Left renal pelvis (tissue), 4 donors: Measurements from ENCODE around the gene GNGT2. TPM values are rescaled to one million over a fixed set of nuclear protein-coding genes. Genes with fewer than 3 reads are reported as not detected.
A peak's percentile ranks its signal among the peaks of the same experiment; 100 is the strongest.
"Not testable (repeated sequence)": the region's sequence is repeated elsewhere in the genome, so short reads cannot be mapped to it uniquely, and the experiment has no call there.

Experiments used
- DNase-seq, 4 donors: peaks; one replicate each; pipeline ENCODE4 v3.0.0-alpha.2; 2013; ENCODE audit warnings: low read depth in 4 of 4, low spot score in 3 of 4
- polyA plus RNA-seq, 4 donors: library from polyadenylated mRNA; unstranded; fragments of 120-200 nt; gene quantifications; one replicate each; pipeline ENCODE4 v1.2.1, GENCODE V29; 2013; ENCODE audit not compliant: insufficient read length in 4 of 4

Gene GNGT2
- polyA plus RNA-seq, 4 donors = 1.5 to 2.0 (median 1.7) TPM

DNA sequence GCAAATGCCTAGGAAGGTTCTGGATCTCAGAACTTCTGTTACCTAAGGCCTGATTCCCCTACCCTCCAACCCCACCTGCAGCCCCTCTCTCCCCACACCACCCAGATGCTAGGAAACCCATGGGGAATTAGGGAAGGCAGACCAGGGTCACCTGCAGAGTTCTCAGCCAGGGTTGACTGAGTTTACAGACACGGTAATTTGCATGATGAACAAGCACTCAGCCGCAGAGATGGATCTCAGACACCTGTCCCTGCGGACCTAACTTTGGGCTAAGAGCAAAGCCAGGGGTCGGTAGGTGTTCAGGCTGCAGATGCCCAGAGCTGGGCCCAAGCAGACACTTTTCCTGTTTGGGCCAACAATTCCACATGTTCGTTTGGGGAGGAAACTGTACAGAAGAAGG is 3.0 kb upstream of the GNGT2 start:
- no peak for DNase-seq

DNA sequence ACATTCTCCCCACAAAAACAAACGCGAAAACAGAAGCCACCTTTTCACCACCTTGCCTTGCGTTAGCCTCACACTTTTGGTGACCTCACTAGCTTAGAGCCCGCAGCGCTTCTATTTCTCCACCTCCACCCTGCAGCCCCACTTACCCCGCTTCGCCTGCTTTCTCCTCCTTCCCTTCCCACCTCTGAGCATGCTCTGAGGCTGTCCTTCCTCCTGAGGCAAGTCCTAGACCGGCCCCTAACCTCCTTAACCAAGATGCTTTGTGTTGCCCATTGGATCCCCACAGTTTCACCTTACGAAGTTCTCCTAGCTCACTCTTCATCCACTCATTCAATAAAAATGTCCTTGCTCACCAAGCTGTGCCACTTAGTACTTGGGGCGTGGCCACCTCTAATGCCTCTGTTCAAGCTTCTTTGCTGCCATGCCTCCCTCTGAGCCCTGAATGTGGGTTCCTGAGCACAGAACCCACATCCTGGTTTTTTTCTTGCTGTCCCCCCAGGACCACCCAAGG is 1.3 kb downstream of the GNGT2 start:
- DNase-seq = no peak

DNA sequence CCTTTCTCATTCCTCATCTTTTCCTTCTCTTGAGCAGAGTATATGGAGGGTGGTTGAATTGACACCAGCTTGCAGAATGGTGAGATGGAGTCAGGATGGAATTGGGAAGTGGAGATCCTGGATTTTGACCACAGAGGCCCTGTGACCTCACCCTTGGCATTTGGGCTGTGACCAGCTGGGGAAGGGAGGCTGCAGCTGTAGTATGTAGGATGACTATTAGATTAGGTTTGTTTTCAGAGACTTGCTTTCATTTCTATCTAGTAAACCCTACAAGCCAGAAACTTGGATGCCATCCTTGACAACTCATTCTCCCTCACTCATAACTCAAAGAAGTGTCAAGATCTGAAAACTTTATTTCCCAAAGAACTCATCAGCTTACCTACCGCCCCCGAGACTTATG is 5.9 kb downstream of the GNGT2 start:
- DNase-seq = no peak

DNA sequence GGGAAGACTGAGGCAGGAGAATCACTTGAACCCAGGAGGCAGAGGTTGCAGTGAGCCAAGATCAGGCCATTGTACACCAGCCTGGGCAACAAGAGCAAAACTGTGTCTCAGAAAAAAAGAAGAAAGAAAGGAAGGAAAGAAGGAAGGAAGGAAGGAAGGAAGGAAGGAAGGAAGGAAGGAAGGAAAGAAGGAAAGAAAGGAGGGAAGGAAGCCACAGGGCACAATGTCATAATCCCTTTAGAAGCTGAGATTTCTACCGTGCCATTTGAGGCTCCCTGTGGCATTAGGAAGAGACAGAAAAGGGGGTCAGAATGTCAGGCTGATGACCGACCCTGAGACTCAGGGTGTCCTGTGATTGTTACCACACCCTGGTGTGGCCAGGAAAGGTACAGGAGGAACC is 6.6 kb downstream of the GNGT2 start:
- no peak for DNase-seq

DNA sequence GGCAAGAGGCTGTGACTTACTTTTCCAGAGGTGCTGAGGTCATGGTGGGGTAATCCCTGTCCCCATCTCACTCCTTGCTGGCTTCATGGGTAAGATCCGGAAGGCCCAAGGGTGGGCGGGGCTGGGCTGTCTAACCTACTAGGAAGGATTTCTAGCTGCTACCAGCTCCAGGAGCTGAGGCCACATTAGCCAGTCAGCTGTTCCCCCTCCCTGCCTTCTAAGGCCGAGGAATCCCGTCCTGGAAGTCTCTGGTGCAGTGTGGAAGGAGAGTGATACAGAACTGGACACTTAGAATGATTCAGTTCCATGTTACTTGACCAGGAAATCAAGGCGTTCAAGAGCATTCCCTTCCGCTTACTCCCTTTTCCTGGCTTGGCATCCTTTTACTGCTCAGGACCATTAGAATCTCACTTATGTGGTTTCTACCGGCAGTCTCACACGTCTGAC is 8.9 kb downstream of the GNGT2 start:
- no peak for DNase-seq

DNA sequence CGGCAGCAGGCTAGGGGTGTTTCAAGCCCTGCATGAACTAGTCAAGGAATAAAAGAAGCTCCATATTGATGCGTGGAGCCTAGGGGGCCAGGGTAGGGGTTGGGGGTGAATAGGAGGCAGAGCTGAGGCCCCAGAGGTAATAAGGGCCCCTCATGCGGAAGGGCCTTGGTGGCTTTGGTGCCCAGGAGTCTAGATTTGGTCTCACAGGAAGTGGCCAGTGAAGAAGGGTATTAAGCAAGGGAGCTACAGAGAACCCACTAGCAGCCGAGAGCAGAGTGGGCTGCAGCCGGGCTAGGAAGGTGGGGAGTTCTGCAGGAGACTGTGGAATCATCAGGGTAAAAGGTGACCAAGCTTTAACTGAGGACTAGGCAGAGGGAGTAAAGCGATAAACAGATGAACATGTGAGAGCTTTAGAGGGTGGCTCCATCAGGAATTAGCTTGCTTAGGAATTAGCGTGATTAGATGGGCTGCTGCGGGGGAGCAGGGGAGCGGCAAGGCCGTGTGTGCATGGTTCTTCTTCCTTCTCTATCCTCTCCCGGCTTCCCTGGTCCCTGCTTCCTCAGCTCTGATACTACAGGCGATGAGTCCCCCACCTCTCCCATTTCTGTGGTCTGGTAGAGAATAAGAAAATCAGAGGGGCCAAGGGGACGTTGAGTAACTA is 9.8 kb downstream of the GNGT2 start:
- no peak for DNase-seq

DNA sequence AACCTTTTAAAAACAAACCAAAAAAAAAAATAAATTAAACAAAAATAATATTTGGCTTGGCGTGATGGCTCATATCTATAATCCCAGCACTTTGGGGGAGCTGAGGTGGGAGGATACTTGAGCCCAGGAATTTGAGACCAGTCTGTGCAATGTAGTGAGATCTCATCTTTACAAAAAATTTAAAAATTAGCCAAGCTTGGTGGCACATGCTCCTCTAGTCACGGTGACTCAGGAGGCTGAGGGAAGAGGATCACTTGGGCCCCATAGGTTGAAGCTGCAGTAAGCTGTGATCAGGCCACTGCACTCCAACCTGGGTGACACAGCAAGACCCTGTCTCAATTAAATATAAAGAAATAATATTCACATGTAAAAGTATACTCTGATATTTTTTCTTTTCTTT is 12.2 kb downstream of the GNGT2 start:
- no peak for DNase-seq

DNA sequence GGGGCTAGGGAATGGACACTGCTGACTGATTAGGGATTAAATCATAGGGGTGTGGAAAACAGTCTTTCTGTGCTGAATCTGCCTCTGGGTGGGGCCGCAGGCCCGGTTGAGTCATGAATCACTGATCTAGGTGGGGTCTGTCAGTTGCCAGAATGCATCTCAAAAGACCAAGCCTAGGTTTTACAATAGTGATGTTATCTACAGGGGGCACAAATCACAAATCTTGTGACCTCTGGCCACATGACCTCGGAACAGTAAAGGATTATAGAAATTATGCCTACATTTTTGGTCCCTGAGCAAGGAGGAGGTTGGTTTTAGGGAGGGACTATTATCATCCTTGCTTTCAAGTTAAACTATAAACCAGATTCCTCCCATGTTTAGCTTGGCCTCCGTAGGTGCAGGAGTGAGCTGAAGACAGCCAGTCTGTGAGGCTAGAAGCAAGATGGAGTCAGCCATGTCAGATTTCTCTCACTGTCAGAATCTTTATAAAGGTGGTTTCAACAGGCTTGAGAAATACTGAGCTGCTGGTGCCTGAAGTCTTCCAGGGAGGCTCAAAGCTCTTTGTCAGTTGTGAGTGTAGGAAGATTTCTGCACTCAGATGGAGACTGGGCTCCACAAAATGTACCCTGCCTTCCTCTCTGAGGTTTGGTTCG is 12.9 kb downstream of the GNGT2 start:
- no peak for DNase-seq

DNA sequence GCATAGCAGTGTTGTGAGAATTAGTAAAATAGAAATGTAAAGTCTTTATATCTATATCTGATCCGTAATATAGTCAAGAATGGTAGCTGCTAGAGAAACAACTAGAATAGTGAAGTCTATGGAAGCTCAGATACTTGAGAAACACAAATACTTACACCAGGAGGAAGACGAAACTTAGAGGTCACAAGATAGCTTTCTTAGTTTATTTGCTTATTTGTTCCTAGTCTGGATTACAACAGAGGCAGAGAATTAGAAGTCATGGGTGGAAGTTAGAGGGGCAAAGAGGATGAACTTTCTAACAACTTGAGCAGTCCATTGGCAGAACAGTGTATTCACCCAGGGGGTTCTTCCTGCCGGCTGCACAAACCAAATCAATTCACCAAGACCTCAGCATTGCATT is 13.9 kb downstream of the GNGT2 start:
- DNase-seq = no peak

DNA sequence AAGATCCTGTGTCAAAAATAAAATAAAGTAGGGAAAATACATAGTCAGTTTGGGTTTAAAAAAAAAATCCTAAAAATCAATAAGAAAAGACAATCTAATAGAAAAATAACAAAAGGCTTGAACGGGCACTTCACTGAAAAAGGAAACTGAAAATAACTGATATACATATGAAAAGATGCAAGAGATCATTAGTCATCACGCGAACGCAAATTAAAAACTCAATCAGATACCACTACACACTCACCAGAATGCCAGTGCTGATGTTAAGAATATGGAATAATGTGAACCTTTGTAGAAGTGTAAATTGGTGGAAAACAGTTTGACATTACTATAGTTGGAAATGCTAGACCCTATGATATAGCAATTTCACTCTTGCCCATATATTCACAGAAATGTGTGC is 14.6 kb downstream of the GNGT2 start:
- DNase-seq = no peak

DNA sequence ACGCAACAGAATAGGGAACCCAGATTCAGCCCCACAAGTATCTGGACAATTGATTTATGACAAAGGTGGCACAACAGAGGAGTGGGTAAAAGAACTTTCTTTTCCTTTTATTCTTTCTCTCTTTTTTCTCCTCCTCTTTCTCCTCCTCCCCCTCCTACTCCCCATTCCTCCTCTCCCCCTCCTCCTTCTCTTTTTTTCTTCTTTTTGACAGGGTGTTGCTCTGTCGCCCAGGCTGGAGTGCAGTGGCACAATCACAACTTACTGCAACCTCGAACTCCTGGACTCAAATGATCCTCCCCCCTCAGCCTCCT is 16.1 kb downstream of the GNGT2 start:
- DNase-seq = no peak

DNA sequence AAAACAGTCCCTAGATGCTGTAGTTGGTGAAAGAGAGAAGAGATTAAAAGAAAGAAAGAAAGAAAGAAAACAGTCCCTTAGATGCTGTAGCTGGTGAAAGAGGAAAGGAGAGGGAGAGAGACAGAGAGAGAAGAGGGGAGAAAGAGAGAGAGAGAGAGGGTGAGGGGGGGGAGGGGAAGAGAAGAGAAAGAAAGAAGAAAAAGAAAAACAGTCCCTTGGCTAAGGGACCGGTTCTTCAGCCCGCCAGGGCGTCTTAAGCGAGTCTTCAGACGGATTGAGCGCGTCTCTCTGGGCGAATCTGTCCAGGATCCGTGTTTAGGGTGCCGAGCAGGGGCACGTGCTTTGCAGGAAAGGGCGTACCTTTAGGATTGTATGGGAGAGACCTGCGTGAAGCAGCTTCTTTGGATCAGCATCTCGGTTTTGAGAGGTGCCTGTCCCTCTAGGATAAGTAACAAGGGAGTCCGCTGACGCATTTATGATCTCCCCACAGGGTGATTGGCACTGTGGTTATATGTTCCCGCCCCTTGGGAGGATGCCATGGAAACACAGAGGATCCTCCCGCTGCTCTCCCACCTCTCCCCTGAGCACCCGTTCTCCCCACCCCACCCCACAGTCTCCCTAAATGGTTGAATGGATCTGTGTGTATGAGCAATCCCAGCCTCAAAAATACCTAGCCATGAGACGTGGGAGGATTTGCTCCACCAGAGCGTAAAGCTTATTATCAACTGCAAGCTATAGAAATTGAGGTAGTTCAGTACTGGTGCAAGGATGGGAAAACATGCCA is 16.7 kb downstream of the GNGT2 start:
- peak; percentile 65 to 77 (median 68) for DNase-seq

DNA sequence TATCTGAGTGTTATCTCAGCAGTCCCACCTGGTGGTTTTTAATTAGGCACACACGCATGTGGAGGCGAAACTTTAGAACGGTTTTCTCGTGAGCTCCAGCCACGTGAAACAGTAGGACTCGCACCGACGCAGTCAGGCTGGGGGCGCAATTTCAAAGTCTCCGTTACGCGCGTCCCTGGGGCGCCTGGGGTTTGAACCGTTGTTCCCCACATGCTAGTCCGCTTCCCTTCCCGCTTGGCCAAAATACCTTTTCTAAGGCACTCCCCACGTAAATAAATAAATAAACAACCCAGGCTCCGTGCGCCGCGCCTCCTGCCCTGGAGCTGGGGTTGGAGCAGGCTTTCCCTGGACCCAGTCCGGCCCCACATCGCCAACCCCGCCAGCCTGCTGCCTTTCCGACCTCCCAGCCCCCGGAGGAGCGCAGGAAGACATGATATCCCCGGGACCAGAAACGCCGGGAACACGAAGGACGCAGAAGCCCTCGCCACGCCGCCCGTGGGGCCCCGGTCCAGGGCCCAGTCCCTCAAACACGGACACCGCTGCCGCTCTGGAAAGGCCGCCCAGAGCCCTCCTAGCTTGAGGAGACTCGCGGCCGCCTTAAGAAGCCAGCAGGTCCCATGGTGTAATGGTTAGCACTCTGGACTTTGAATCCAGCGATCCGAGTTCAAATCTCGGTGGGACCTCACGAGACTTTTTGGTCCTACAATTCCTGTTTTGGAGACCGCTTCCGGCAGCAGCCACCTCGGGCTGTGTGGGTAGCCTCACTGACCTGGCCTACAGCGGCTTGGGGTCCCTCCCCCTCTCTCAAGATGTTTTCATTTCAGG is 18.2 kb downstream of the GNGT2 start:
- DNase-seq = peak; percentile 77 to 87 (median 85)

DNA sequence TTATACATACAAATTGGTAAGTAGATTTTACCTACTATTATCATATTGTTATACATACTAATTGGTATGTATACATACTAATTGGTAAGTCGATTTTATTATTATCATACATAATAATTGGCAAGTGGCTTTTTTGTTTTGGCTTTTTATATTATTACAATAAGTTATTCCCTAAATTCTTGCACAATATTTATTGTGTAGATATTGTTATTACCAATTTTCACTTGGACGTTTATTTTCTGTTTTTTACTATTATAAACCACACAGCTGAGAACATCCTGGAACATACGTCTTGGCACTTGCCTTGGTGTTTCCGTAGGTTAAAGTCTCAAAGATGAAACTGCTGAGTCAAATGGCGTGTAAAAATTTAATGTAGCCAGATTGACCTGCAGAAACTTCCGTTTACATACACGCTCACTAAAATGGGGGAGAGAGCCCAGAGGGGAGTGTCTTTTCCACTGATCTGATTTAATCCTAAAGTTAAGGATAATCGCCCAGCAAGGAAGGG is 18.9 kb downstream of the GNGT2 start:
- DNase-seq = no peak

DNA sequence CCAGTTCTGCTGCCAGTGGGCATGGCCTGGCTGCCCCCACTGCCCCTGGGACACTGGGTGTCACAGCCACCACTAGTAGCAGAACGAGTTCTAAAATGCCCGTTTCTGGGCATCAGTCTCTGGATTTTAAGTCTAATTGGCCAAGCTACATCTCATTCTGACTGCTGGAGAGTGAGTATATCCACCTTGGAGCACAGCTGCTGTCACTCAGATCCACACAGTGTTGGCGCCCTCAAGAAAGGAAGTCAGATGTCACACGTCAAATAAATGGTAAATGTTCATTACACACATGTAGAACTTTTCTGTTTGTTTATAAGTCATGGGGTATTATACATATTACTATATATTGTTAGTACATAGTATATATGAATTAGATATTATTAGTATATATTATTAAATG is 19.4 kb downstream of the GNGT2 start:
- DNase-seq = no peak

DNA sequence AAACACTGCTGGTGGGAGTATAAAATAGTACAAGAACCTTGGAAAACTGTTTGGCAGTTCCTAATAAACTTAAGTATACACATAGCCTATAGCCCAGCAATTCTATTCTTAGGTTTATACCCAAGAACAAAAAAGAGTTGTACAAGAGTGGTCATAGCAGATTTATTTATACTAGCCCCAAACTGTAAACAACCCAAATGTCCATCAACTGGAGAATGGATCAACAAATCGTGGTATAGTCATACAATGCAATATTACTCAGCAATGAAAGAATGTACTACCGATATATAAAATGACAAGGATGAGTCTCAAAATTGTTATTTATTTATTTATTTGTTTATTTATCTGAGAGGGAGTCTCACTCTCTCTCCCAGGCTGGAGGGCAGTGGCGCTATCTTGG is 23.1 kb downstream of the GNGT2 start:
- no peak for DNase-seq

DNA sequence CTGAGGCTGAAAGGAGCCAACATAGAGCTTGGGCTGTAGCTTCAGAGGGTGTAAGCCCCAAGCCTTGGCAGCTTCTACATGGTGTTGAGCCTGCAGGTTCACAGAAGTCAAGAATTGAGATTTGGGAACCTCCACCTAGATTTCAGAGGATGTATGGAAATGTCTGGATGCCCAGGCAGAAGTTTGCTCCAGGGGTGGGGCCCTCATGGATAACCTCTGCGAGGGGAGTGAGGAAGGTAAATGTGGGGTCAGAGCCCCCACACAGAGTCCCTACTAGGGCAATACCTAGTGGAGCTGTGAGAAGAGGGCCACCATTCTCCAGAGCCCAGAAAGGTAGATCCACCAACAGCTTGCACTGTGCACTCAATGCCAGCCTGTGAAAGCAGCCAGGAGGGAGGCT is 25.0 kb downstream of the GNGT2 start:
- not testable (repeated sequence) for DNase-seq

DNA sequence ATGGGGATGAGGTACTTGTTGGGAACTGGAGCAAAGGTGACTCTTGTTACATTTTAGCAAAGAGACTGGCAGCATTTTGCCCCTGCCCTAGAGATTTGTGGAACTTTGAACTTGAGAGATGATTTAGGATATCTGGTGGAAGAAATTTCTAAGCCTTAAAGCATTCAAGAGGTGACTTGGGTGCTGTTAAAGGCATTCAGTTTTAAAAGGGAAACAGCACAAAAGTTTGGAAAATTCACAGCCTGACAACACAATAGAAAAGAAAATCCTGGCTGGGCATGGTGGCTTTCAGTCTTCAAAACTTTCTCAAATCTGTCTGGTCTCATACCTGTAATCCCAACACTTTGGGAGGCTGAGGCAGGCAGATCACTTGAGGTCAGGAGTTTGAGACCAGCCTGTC is 25.9 kb downstream of the GNGT2 start:
- not testable (repeated sequence) for DNase-seq

DNA sequence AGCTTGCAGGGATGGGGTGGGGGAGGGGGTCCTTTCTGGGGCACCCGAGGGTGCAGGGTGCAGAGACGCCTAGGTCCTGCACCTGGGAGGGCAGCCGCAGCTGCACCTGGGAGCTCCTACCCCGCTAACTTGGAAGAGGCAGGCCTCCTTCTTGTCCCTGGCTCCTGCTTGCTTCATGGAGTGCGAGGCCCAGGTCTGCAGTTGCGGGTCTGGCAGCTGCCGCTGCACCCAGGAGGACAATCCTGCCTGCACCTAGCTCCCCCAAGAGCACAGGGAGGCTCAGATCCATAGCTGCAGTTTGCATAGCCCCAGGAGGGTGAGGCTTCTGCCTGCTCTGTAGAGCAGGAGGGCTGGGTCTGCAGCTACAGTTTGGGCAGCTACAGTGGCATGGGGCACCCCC is 26.6 kb downstream of the GNGT2 start:
- no peak for DNase-seq

DNA sequence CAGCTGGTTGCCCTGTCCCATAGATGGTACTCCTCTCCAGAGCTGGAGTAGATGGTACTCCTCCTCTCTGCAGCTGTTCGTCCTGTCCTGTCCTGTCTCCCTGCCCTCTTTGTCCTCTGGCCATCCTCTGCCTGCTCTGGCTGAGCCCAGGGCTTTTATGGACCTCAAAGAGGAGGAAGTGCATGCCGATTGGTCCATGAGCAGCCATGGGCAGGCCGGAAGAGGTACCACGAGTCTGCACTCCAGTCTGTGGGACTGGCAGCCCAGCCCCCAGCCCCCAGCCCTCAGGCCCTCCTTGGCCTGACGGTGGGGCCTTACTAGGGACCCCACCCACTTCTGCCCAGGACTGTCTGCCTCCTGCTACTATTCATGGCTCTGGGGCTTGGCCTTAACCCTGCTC is 27.0 kb downstream of the GNGT2 start:
- DNase-seq = no peak
